CD4-positive, alpha-beta memory T cell (primary cell): ENCODE results near the gene OSBPL8. TPM values are rescaled to one million over a fixed set of nuclear protein-coding genes. Genes with fewer than 3 reads are reported as not detected.
A peak's percentile ranks its signal among the peaks of the same experiment; 100 is the strongest.
"Not testable (repeated sequence)": the region's sequence is repeated elsewhere in the genome, so short reads cannot be mapped to it uniquely, and the experiment has no call there.

Source experiments
- CTCF ChIA-PET: fragments of 350-600 bp; sonication (Branson Sonifier 250); formaldehyde crosslinking; loops from one replicate; lab custom pipeline; 2021; ENCODE audit warnings: inconsistent platforms; ENCODE audit not compliant: partially characterized antibody; lab: Charles Lee
- POLR2A ChIA-PET: fragments of 350-600 bp; sonication (Branson Sonifier 250); formaldehyde crosslinking; loops from one replicate; lab custom pipeline; 2021; ENCODE audit not compliant: partially characterized antibody; lab: Charles Lee
- DNase-seq, 5 donors: peaks; one replicate each; pipeline versions ENCODE4 v3.0.0 to v3.0.0-alpha.2; 2020 to 2022; ENCODE audit warnings: mixed read lengths in 1 of 5
- H3K27ac ChIP-seq: one replicate; pipeline ENCODE4 v1.7.0; 2013; ENCODE audit warnings: low read depth, low read length
- H3K27me3 ChIP-seq: 2 replicates; pipeline ENCODE4 v1.7.0; 2013; ENCODE audit warnings: mild to moderate bottlenecking, low read length, moderate library complexity; ENCODE audit not compliant: insufficient read depth
- H3K36me3 ChIP-seq: 2 replicates; pipeline ENCODE4 v1.7.0; 2013; ENCODE audit warnings: mild to moderate bottlenecking, low read length, moderate library complexity; ENCODE audit not compliant: insufficient read depth
- H3K4me1 ChIP-seq: 2 replicates; pipeline ENCODE4 v1.7.0; 2013; ENCODE audit warnings: mild to moderate bottlenecking, low read length, moderate library complexity; ENCODE audit not compliant: insufficient read depth
- H3K4me3 ChIP-seq, 2 donors: one replicate each; pipeline ENCODE4 v1.7.0; 2013; ENCODE audit warnings: low read length in 2 of 2, mild to moderate bottlenecking in 1 of 2
- H3K9me3 ChIP-seq, 2 donors: one replicate each; pipeline ENCODE4 v1.7.0; 2013; ENCODE audit warnings: low read length in 2 of 2, control low read depth in 1 of 2; ENCODE audit not compliant: control insufficient read depth in 1 of 2
- H3K27ac Mint-ChIP-seq, 7 donors: one replicate each; pipeline ENCODE4 v1.8.0; 2020 to 2021; ENCODE audit warnings: mixed read lengths in 7 of 7, mild to moderate bottlenecking in 6 of 7, inconsistent platforms in 3 of 7, moderate library complexity in 3 of 7
- H3K27me3 Mint-ChIP-seq, 2 donors: one replicate each; pipeline ENCODE4 v1.8.0; 2020 to 2021; ENCODE audit warnings: mixed read lengths in 2 of 2
- H3K36me3 Mint-ChIP-seq, 2 donors: one replicate each; pipeline ENCODE4 v1.8.0; 2020 to 2021; ENCODE audit warnings: mixed read lengths in 2 of 2, inconsistent platforms in 1 of 2, mild to moderate bottlenecking in 1 of 2
- H3K4me1 Mint-ChIP-seq, 4 donors: one replicate each; pipeline ENCODE4 v1.8.0; 2020 to 2021; ENCODE audit warnings: mixed read lengths in 4 of 4, mild to moderate bottlenecking in 1 of 4
- H3K4me3 Mint-ChIP-seq, 8 donors: one replicate each; pipeline ENCODE4 v1.8.0; 2020 to 2021; ENCODE audit warnings: mixed read lengths in 8 of 8, mild to moderate bottlenecking in 7 of 8, moderate library complexity in 6 of 8, inconsistent platforms in 3 of 8
- H3K9me3 Mint-ChIP-seq, 8 donors: one replicate each; pipeline ENCODE4 v1.8.0; 2020 to 2021; ENCODE audit warnings: mixed read lengths in 8 of 8, mild to moderate bottlenecking in 5 of 8, inconsistent platforms in 3 of 8, moderate library complexity in 1 of 8
- intact Hi-C: fragments of 100-400 bp; cut with micrococcal nuclease; formaldehyde crosslinking; loops from one replicate; pipeline ENCODE4 v1.15.1; 2023
- polyA plus RNA-seq, 2 donors: library from polyadenylated mRNA; unstranded; fragments of 300-500 nt; fragmentation: Illumina TruSeq; gene quantifications; one replicate each; pipeline ENCODE4 v1.2.3, GENCODE V29; 2021
- total RNA-seq, 2 experiments: library from RNA; stranded (reverse); gene quantifications; one replicate each; pipeline ENCODE4 v1.2.3, GENCODE V29; 2021

Gene OSBPL8
- total and polyA plus RNA-seq, 4 experiments from 2014 or later = 126 to 143 (median 129) TPM

DNA sequence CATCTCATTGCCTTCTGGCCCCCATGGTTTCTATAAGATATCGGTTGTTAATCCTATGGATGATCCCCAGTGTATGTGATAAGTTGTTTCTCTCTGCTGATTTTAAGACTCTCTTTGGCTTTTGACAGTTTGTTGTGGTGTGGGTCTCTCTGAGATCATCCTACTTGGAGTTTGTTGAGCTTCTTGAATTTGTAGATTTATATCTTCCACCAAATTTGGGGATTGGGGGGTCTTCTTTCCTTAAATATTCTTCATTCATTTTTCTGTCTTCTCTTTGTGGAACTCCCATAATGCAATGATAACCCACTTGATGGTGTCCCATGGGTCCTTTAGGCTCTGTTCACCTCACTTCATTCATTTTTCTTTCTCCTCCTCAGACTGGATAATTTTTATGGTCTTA, 191.3 kb downstream of the OSBPL8 start:
- Mint-ChIP-seq H3K4me1 (peaks cover 0 to 7% (median 0%) of the 10 kb centered on the region in 4 donors), H3K36me3 (peaks cover 81 to 82% of the 10 kb centered on the region in 2 donors), H3K27me3 (no peaks in the 10 kb centered on the region), H3K4me3 (no peak overlapping the region), H3K27ac (peak overlapping the region in 2 of 7 donors; percentile 6 to 44), H3K9me3 (peaks cover 0 to 10% (median 3%) of the 10 kb centered on the region in 8 donors)
- no peaks in the 10 kb centered on the region for H3K27me3 ChIP-seq
- no peak overlapping the region for H3K27ac ChIP-seq
- H3K4me1 ChIP-seq = no peaks in the 10 kb centered on the region
- peaks cover 37% of the 10 kb centered on the region for H3K36me3 ChIP-seq
- intact Hi-C loops = no loop called here
- CTCF ChIA-PET = interaction anchor here (1.3 kb wide), 1 partner anchor 218 kb away, joined by 3 read pairs; no protein-coding TSS in a partner anchor
- H3K9me3 ChIP-seq = no peaks in the 10 kb centered on the region
- POLR2A ChIA-PET = no interaction called here
- no peak overlapping the region for H3K4me3 ChIP-seq
- DNase-seq = no peak

DNA sequence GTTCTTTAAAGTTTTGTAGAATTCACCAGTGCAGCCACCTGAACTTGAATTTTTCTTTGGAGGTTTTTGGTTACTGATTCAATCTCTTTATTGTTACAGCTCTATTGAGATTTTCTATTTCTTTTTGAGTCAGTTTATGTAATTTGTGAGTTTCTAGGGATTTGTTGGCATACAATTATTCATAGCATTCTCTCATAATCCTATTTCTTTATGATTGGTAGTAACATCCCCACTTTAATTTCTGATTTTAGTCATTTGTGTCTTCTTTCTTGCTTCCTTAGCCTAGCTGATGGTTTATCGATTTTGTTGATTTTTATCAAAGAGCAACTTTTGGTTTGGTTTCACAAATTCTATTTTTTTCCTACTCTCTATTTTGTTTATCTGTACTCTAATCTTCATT, 193.4 kb downstream of the OSBPL8 start:
- H3K36me3 Mint-ChIP-seq = peaks cover 83 to 86% of the 10 kb centered on the region in 2 donors
- Histone ChIP-seq H3K4me3 (no peak overlapping the region), H3K4me1 (no peaks in the 10 kb centered on the region), H3K9me3 (no peaks in the 10 kb centered on the region), H3K36me3 (peaks cover 33% of the 10 kb centered on the region), H3K27me3 (no peaks in the 10 kb centered on the region), H3K27ac (no peak overlapping the region)
- H3K4me3 Mint-ChIP-seq = no peak overlapping the region
- no peaks in the 10 kb centered on the region for H3K27me3 Mint-ChIP-seq
- peak overlapping the region in 1 of 7 donors; percentile 35 for H3K27ac Mint-ChIP-seq
- no peak for DNase-seq
- intact Hi-C loops = no loop called here
- ChIA-PET CTCF (no interaction called here), POLR2A (no interaction called here)
- H3K9me3 Mint-ChIP-seq = peaks cover 0 to 10% (median 3%) of the 10 kb centered on the region in 8 donors
- peaks cover 0 to 7% (median 1%) of the 10 kb centered on the region in 4 donors for H3K4me1 Mint-ChIP-seq

DNA sequence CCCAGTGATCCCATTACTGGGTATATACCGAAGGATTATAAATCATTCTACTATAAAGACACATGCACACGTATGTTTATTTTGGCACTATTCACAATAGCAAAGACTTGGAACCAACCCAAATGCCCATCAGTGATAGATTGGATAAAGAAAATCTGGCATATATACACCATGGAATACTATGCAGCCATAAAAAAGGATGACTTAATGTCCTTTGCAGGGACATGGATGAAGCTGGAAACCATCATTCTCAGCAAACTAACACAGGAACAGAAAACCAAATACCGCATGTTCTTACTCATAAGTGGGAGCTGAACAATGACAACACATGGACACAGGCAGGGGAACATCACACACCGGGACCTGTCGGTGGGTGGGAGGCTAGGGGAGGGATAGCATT, 195.4 kb downstream of the OSBPL8 start:
- H3K27me3 Mint-ChIP-seq, H3K4me3 ChIP-seq, H3K9me3 ChIP-seq, H3K4me3 Mint-ChIP-seq, H3K4me1 ChIP-seq, CTCF ChIA-PET, intact Hi-C loops, H3K9me3 Mint-ChIP-seq, POLR2A ChIA-PET, H3K27ac ChIP-seq, H3K4me1 Mint-ChIP-seq, DNase-seq, H3K27me3 ChIP-seq: not testable (repeated sequence)
- H3K36me3 ChIP-seq = peaks cover 22% of the 10 kb centered on the region
- peaks cover 79 to 85% of the 10 kb centered on the region in 2 donors for H3K36me3 Mint-ChIP-seq
- H3K27ac Mint-ChIP-seq = peak overlapping the region in 1 of 7 donors; percentile 19

DNA sequence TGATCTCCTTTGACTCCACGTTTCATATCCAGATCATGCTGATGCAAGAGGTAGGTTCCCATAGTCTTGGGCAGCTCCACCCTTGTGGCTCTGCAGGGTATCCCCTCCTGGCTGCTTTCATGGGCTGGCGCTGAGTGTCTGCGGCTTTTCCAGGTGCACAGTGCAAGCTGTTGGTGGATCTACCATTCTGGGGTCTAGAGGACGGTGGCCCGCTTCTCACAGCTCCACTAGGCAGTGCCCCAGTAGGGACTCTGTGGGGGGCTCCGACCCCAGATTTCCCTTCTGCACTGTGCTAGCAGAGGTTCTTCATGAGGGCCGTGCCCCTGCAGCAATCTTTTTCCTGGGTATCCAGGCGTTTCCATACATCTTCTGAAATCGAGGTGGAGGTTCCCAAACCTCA, 199.3 kb downstream of the OSBPL8 start:
- intact Hi-C loops = no loop called here
- no peak overlapping the region for H3K4me3 Mint-ChIP-seq
- peaks cover 66 to 78% of the 10 kb centered on the region in 2 donors for H3K36me3 Mint-ChIP-seq
- H3K27me3 Mint-ChIP-seq = no peaks in the 10 kb centered on the region
- POLR2A ChIA-PET = no interaction called here
- H3K27me3 ChIP-seq = no peaks in the 10 kb centered on the region
- H3K4me1 ChIP-seq = no peaks in the 10 kb centered on the region
- H3K4me1 Mint-ChIP-seq = peaks cover 0 to 7% (median 1%) of the 10 kb centered on the region in 4 donors
- H3K9me3 Mint-ChIP-seq = peaks cover 0 to 7% (median 0%) of the 10 kb centered on the region in 8 donors
- peaks cover 5% of the 10 kb centered on the region for H3K36me3 ChIP-seq
- no peak overlapping the region for H3K27ac Mint-ChIP-seq
- H3K9me3 ChIP-seq = no peaks in the 10 kb centered on the region
- CTCF ChIA-PET = interaction anchor here (0.8 kb wide), 1 partner anchor 12 kb away, joined by 3 read pairs; the partner anchor contains the start of gene BBS10
- no peak overlapping the region for H3K4me3 ChIP-seq
- DNase-seq = no peak
- H3K27ac ChIP-seq = no peak overlapping the region

DNA sequence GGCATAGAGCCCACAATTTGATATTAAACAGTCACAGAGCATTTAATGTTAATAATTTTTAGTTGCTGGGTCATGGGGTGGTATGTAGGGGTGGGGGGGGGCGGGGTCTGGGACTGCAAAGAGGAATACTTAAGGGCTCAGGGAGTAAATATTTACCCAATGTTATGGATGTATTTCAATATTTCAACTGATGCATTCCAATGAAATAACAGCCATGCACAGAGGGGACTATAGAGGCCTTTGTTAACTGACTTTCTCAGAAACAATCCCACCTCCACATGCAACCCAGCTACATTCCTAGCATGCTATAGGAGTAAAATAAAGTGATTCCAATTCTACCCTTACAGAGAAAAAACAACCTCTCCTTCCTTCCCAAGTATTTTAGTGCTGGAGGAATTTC, 203.5 kb downstream of the OSBPL8 start:
- Mint-ChIP-seq H3K36me3 (peaks cover 36 to 45% of the 10 kb centered on the region in 2 donors), H3K27ac (no peak overlapping the region), H3K4me3 (no peak overlapping the region), H3K9me3 (peaks cover 0 to under 1% (median 0%) of the 10 kb centered on the region in 8 donors), H3K4me1 (no peaks in the 10 kb centered on the region), H3K27me3 (no peaks in the 10 kb centered on the region)
- intact Hi-C loops = no loop called here
- ChIA-PET POLR2A (no interaction called here), CTCF (interaction anchor here (1.6 to 3.4 kb wide), 2 partner anchors 8 to 230 kb away, joined by 3 to 11 read pairs; partner anchors contain the start of gene BBS10)
- no peak for DNase-seq
- Histone ChIP-seq H3K27me3 (no peaks in the 10 kb centered on the region), H3K4me1 (no peaks in the 10 kb centered on the region), H3K4me3 (no peak overlapping the region), H3K27ac (no peak overlapping the region), H3K9me3 (no peaks in the 10 kb centered on the region), H3K36me3 (peaks cover 5% of the 10 kb centered on the region)

DNA sequence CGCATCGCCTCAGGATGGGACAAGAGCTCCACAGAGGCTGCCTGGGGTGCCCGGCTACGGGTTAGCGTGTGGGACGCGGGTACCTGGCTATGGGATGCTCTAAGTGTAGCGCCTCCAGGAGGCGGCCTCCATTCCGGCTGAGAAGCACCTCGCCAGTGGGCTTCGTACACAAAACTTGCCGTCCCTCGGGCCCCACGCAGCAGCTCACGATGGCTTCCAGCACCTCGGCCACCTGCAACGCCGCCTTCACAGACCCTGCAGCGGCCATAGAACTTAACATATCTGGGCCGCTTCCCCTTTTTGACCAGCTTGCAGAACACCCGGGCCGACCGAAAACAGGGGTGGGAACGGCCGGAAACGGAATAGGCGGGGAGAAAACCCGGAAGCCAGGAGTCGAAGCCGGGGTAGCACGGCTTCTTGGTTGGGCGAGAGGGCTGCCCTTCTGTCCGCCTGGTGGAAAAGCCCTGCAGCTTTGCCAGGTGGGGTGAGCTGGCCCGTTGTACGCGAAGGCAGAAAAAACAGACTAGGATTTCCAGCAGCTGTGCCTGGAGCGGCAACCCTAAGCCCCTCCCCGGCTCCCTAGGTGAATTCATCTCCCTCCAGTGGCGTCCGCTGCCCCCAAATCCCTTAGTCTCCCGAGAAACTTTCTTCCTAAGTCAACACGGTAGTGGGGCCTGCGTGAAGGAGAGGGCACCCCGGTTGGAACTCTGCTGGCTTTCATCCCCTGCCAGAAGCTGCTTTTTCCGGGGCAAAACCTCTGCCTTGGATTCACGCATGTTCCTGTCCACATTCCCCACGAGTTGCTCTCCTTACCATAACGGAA, 211.3 kb downstream of the OSBPL8 start, which contains the start of gene BBS10:
TSS of gene BBS10 (minus strand) at position 337 of the 823 bp plus-strand sequence. CDS start at position 280, 57 bp downstream.
- no peaks in the 10 kb centered on the region for H3K27me3 ChIP-seq
- peak within 1 kb of the TSS; percentile 63 for H3K27ac ChIP-seq
- DNase-seq = peak; percentile 83 to 89 (median 85)
- Mint-ChIP-seq H3K36me3 (peaks cover 0 to 5% of the 10 kb centered on the region in 2 donors), H3K9me3 (no peaks in the 10 kb centered on the region), H3K27me3 (no peaks in the 10 kb centered on the region), H3K4me1 (peaks cover 13 to 43% (median 23%) of the 10 kb centered on the region in 4 donors), H3K27ac (peak within 1 kb of the TSS; percentile 90 to 97 (median 94)), H3K4me3 (peak within 1 kb of the TSS; percentile 95 to 99 (median 96))
- H3K9me3 ChIP-seq = no peaks in the 10 kb centered on the region
- H3K36me3 ChIP-seq = no peaks in the 10 kb centered on the region
- POLR2A ChIA-PET = interaction anchor here (0.6 to 2.3 kb wide), 12 partner anchors 9 to 1014 kb away, joined by 3 to 20 read pairs (median 5); partner anchors contain the start of genes GLIPR1, GLIPR1L1, KRR1 and NAP1L1
- CTCF ChIA-PET = interaction anchor here (1.0 to 2.3 kb wide), 9 partner anchors 8 to 861 kb away, joined by 3 to 11 read pairs (median 5); partner anchors contain the start of gene KRR1
- intact Hi-C loops = loop anchor here (1.0 to 10.0 kb wide), 10 partner anchors 109 to 1013 kb away; partner anchors contain the start of genes CAPS2, E2F7, GLIPR1L1 and KRR1
- peaks cover 23% of the 10 kb centered on the region for H3K4me1 ChIP-seq
- H3K4me3 ChIP-seq = peak within 1 kb of the TSS; percentile 64 to 82
